Stimulated activated CD4-positive, alpha-beta T cell treated with anti-CD3 and anti-CD28 coated beads, Interleukin-15, amount 100 ng/mL, for 1 hour (primary cell): ENCODE data around the gene ANO10.
"Not testable (repeated sequence)": the region's sequence is repeated elsewhere in the genome, so short reads cannot be mapped to it uniquely, and the experiment has no call there.

Source experiments
- DNase-seq, 2 donors: peaks; one replicate each; pipeline ENCODE4 v3.0.0-alpha.2; 2020; ENCODE audit warnings: low read depth in 1 of 2, low spot score in 1 of 2

The ANO10 gene

GRCh38 chr3:43629741-43630140 lies 7.9 kb upstream of the ANO10 start:
- DNase-seq = no peak

DNA sequence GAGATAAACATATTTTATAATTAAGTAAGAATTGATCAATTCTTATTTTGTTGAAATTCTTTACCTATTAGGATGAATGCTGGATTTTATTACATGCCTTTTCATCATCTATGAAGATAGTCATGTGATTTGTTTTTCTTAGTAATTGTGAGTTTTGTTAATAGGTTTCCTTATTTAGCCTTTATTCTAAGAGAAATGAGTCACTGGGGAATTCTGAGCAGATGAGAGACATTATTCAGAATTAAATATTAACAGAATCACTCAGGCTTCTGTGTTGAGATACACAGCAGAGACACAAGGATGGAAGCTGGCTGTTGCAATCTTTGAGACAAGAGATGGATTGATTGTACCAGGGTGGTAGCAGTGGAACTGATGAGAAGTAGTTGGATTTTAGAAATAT lies 7.4 kb upstream of the ANO10 start:
- no peak for DNase-seq

GRCh38 chr3:43627360-43627759 lies 5.5 kb upstream of the ANO10 start:
- no peak for DNase-seq

DNA sequence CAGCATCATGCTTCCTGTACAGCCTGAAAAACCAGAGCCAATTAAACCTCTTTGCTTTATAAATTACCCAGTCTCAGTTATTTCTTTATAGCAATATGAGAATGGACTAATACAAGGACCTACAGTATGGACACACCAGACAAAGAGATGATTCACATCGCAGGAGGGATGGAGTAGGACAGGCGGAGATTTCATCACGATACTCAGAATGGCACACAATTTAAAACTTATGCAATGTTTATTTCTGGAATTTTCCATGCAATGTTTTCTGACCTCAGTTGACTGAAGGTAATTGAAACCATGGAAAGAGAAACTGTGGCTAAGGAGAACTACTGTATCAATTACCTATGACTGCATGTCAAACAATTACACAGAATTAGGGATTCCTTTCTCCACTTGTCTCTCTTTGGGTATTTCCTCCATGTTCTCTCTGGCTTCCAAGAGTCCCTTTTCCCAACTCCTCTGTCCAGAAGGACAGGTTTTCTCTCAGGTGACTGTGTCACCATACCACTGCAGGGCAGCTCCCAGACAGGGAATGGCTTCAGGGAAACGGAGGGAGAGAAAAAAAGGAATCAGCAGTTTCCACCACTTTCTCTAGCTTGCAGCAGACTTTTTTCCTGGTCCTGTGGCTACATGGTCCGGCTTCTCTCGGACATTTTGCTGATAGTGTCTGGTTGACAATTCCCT lies 3.0 kb upstream of the ANO10 start:
- DNase-seq = no peak

DNA sequence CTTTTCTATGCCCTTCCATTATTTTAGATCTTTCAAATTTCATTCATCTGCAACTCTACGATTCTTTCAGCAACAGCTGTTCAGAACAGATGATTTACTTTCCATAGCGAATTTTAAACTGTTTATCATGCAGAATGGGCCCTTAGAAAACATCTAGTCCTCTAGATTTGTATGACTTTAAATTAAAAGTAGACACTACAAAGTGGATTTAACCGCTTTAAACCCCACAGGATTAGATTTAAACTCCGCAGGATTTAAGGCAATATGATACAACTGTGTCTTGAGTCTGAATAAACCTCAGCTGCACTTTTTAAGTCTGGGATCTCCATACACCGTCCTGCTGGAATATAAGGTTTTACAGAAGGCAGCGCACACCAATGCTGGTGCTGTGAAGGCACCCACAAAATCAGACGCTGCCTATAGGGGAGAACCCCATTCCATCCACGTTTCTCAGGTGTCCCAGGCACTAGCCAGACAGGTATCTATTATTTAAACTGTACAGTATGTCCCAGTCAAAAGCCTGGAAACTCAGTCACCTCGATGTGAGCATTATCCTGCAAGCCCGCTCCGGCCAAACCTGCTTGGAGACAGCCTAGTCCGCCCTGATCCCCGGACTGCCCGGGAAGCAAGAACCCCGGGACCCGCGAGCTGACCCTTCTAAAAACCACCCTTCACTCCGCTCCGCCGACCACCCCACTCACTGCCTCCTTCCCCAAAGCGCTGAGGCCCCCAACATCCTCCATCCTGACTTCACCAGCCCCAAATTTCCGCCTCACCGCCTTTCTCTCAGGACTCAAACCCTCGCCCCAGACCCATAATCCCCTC lies 768 bp downstream of the ANO10 start:
- DNase-seq = no peak

DNA sequence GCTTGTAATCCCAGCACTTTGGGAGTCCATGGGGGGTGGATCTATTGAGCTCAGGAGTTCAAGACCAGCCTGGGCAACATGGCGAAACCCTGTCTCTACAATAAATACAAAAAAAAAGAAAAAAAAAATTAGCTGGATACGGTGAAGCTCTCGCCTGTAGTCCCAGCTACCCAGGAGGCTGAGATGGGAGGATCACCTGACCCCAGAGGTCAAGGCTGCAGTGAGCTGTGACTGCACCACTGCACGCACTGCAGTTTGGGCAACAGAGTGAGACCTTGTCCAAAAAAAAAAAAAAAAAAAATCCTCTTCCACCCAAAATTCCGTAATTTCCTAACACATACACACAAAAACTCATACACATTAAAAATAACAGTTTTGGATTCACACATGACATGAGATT lies 2.2 kb downstream of the ANO10 start:
- DNase-seq = no peak

- no peak for DNase-seq
Measured at GRCh38 chr3:43618142-43618541, 3.7 kb downstream of the ANO10 start.

DNA sequence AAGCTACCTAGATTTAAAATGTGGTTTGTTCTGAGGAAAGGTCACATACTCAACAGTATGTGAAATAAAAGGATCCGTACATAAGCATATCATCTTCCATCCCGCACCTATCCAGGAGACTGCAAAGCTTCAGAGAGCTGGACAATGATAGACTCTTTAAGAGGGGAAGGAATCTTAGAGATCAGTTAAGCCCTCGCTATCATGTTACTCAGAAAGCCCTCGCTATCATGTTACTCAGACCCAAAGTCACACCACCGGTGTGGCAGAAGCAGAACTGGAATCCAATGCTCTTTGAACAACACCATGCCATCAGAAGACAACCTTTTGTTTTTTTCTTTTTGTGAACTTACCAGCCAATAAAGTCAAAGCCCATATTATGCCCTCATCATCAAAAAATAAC lies 5.8 kb downstream of the ANO10 start:
- no peak for DNase-seq

DNA sequence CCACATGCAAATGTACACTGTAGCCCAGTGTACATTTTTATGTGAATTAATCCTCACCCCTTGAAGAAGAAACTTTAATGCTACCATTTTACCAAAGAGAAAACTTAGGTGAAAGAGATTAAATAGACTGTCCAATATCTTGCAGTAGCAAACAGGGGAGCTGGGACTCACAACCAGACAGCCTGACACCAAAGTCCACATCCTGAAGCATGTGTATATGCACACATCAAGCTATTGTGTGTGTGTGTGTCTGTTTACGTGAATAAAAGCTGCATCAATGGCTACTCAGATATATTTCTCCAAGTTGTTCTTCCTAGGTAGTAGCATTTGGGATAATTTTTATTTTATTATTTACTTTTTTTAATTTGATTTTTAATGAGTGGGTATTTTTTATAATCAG lies 6.7 kb downstream of the ANO10 start:
- DNase-seq = no peak

DNA sequence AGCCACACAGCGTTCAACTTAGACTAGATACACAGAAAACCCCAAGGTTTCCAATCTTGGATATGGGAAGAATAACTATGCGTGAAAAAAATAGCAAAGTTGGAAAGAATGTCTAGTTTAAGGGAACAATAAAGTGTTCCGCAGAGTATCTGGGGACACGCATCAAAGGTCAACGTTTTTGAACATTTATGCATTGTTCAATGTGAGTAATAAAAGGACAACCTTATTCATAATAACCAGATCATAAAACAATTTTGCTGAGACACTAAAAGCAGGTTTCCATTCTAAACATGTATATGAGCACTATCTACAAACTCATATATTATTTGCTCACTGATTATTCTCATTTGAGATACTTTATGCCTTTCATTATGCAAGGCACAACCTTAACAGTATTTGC lies 7.8 kb downstream of the ANO10 start:
- no peak for DNase-seq

GRCh38 chr3:43612419-43612818 lies 9.4 kb downstream of the ANO10 start:
- no peak for DNase-seq

DNA sequence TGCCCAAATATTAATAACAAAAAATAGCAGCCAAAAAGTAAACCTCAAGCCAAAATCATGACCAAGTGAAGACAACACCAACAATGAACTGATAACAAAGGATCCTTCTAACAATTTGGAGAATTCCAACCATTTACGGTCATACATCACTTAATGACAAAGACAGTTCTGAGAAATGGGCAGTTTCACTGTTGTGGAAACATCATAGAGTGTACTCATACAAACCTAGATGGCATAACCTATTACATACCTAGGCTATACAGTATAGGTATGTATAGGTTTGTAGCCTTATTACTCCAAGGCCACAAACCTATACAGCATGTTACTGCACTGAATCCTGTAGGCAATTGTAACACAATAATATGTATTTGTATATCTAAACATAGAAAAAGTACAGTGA lies 12.4 kb downstream of the ANO10 start:
- DNase-seq = no peak

- DNase-seq = no peak
Measured at GRCh38 chr3:43608751-43609150, 13.1 kb downstream of the ANO10 start.

DNA sequence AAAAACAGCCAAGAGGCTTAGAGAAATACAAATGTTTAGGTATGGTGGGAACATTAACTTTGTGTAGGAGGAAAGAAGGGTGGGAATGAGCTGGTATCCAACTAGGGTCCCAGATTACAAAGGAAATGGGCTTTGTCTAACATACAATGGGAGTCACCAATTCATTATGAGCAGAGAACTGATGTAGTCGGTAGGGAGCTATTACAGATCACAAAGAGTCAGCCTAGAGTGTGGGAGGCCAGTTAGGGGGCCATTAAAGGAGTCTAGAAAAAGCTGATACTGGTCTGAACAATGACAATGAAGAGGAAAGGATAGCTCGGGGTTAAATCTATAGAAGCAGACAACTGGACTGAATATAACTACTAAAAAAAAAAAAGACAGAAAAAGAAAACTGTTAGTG lies 15.5 kb downstream of the ANO10 start:
- DNase-seq = no peak

- not testable (repeated sequence) for DNase-seq
Measured at GRCh38 chr3:43599959-43600358, 21.9 kb downstream of the ANO10 start.

DNA sequence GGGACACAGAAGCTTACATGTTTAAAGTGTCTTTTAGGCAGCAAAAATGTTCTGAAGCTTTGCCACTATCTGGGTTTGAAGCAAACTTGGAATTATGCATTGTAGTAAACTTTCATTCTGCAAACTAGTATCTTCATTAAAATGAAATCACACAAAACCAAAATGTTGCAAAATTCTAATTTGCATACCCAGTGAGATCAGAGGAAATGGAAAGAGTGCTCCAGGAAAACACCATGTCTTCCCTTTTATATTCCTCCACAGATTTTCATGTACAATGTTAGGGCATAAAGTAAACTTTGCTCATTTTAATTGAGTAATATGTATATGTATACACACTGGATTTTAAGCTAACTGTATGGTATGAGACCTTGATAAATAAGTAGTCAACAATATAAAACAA lies 23.9 kb downstream of the ANO10 start:
- no peak for DNase-seq

- not testable (repeated sequence) for DNase-seq
Measured at GRCh38 chr3:43596178-43596577, 25.6 kb downstream of the ANO10 start.

GRCh38 chr3:43595280-43595679 lies 26.5 kb downstream of the ANO10 start:
- not testable (repeated sequence) for DNase-seq

GRCh38 chr3:43593588-43593987 lies 28.2 kb downstream of the ANO10 start:
- DNase-seq = not testable (repeated sequence)

DNA sequence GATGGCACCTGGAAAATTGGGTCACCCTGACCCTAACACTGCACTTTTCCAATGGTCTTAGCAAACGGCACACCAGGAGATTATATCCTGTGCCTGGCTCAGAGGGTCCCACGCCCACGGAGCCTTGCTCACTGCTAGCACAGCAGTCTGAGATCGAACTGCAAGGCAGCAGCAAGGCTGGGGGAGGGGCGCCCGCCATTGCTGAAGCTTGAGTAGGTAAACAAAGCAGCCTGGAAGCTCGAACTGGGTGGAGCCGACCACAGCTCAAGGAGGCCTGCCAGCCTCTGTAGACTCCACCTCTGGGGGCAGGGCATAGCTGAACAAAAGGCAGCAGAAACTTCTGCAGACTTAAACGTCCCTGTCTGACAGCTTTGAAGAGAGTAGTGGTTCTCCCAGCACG lies 29.9 kb downstream of the ANO10 start:
- DNase-seq = not testable (repeated sequence)

GRCh38 chr3:43587303-43587702 lies 34.5 kb downstream of the ANO10 start:
- DNase-seq = no peak

DNA sequence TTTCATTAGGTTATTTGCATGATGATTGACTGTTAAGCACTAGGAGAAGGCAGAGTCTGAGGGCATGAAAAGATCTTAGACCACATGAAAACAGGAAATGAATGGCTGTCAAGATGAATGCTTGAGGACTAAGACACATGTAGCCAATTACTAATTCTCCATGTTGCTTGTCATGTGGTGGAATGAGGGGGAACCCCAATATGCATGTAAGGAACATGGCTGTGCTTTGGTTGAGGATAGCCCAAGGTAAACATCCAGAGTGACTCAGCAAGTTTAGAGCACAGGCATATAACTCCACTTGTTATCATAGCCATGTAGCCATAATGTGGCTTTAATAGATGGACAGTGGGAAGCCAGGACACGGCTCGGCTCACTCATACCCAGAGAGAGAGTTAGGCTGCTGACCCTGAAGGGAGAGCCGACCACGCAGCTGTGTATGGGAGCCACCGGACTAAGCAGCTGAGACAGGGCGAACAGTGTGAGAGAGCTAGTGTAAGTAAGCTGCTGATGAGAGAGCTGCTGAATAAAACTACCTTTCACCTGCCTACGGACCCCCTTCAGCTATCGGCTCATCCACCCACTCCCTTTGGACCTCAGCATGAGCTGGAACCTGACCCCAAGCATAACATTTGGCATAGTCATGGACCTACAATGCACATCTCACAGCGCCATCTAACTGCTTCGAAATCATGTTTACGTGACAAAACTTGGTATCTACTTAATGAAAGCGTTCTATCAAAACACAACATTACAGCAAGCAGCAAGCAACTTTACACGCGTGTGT lies 37.6 kb downstream of the ANO10 start:
- no peak for DNase-seq
